ENCODE results near the gene EIF4G3.
"Not testable (repeated sequence)": the region's sequence is repeated elsewhere in the genome, so short reads cannot be mapped to it uniquely, and the experiment has no call there.

EIF4G3 gene

DNA sequence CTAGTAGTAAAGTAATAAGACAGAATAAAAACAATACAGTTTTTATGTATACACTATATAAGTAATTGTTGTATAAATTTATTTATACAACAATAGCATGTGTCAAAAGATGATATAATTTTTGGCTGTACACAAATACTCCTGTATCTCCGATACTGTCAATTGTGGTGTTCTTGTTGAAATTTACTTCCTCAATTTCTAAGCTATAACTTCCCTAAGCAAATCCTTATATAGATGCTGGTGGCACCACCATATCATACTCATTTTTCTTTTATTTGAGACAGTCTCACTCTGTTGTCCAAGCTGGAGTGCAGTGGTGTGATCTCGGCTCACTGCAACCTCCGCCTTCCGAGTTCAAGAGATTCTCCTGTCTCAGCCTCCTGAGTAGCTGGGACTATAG, 248.6 kb downstream of the EIF4G3 start:
- DNase-seq = no peak

DNA sequence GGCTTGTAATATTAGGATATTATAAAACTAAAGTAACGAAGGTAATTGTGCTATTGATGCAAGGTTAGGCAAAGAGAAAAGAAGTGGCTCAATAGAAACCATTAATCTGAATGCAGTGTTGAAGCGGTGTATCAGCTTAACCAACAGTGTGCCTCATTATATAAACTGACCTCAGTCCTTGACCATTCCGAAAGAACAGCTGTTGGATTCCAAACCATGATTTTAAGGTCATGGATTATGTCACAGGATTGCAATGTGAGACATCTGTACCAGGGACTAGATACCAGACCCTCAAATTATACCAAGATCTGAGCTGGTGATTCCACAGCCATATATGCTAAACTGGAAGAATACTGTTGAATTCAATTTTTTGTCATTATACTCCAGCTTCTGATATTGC, 255.4 kb downstream of the EIF4G3 start:
- DNase-seq = no peak

DNA sequence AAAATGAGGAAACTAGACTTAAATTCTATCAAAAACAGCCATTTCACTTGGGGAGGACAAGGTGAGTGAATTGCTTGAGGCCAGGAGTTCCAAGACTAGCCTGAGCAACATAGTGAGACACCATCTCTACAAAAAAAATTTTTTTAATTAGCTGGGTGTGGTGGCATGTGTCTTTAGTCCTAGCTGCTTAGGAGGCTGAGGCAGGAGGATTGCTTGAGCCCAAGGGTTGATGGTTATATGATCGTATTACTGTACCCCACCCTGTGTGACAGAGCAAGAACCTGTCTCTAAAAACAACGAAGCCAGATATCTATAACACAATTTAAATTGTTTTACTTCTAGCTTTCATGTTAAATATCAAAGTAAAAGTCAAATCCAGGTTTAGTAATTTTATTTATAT, 263.5 kb downstream of the EIF4G3 start:
- DNase-seq = no peak

DNA sequence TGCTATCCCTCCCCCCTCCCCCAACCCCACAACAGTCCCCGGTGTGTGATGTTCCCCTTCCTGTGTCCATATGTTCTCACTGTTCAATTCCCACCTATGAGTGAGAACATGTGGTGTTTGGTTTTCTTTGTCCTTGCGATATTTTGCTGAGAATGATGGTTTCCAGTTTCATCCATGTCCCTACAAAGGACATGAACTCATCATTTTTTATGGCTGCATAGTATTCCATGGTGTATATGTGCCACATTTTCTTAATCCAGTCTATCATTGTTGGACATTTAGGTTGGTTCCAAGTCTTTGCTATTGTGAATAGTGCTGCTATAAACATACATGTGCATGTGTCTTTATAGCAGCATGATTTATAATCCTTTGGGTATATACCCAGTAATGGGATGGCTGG, 269.2 kb downstream of the EIF4G3 start:
- DNase-seq = not testable (repeated sequence)

DNA sequence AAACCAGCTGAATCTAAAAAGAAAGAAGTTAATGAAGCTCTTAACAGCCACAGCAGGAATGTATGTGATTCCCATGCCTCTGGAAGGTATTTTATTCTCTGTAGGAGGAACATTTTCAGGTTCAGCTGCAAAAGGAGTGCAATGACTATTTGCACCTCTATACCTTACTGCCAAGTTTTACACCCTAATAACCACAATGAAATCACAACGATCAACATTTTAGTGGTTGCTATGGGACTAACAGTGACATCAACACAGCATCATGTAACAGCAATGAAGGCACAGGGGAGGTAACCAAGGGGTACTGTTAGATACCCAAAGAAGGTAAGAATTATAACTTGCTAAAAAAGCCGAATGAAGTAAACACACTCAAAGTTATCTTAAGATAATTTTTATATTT, 273.3 kb downstream of the EIF4G3 start:
- no peak for DNase-seq

DNA sequence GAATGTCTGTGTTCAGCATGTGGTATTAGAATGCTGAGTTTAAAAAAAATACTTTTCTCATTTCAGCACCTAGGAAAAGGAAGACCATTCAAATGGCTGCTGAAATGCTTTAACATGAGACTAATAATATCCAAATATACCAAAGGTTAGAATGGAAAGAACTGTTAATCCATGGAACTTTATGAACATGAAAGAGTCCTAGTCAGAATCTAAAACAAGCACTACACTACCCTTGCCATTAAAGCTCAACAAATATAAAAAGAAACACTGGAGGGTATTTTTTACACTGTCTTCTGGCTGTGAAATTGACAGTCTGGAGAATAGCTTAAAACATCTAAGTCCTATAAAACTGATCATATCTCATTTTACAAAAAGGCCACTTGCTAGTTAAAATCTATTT, 276.6 kb downstream of the EIF4G3 start:
- no peak for DNase-seq

DNA sequence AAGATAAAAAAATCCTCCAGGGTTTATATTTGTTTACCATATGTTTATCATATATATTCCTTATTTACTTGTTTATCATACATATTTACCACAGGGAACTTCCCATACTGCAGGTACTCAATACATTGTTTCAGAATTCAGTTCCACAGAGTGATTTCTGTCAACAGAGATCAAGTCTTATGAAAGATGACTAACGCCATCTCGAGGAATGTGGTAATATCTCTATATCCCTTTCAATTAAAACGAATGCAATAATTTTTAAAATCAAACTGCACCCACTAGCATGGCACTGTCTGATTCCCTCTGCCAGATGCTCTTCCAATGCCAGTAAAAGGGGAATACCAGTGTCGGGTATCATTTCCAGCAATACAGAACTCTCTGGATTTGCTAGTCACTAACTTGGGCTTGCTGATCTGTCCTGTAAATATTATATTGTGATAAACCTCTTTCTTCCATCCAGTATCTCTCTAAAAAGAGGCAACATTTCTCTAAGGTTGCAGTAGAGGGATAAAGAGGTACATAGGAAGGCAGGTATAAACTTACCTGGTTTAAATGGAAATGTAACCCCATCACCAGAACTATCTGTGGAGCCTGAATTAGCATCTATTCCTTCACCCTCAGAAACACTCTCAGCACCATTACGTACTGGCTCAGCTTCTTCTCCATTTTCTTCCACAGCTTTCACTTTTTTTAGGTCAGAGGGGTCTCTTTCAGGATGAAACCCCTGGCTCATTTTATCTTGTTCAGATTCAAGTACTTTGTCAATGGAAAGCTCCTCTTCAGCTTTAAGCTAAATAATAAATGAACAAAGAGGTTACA, 277.3 kb downstream of the EIF4G3 start:
- DNase-seq = no peak

DNA sequence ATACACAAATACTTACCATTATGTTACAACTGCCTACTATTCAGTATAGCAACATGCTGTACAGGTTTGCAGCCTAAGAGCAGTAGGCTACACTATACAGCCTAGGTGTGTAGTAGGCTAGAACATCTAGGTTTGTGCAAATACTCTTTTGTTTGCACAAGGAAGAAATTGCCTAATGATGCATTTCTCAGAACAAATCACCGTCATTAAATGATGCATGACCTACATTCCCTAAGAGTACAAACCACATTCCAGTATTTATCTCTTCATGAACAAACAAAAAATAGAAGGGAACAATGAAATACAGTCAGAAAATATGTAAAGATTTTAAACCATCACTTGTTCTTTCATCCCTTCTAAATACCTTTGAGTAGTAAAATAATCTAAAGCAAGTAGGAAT, 279.9 kb downstream of the EIF4G3 start:
- DNase-seq = no peak

DNA sequence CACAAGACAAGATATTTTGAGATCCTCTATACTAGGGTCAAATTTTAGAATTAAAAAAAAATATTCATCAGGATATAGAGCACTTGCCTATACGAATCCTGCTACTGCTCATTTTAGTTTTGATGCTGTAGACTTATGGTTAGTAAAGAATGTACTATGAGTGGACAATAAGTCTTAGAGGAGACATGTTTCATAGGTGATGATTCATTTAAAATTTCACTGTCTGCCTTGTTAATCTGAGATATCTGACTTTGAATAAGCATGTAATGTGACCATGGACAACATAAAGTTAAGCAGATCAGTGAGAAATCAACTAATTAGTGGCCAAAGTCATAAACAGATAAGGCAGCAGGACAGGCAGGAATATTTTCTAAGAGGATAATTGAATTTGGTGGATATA, 282.8 kb downstream of the EIF4G3 start:
- DNase-seq = no peak

DNA sequence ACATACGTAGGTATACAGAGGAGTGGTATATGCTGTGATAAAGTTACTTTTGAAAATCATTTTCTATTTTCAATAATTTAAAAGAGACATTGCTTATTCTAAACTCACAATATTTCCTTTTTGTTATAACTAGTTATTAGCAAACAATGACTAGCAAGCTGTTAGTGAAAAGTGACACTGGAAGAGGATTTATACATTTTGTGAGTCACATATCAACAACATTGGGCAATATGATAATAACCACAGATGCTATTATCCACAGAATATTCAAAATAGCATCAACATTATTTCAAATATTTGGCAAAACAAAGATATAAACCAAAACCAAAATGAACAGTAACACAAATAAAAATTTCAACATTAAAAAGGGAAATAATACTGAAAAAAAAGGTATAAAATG, 285.6 kb downstream of the EIF4G3 start:
- no peak for DNase-seq

DNA sequence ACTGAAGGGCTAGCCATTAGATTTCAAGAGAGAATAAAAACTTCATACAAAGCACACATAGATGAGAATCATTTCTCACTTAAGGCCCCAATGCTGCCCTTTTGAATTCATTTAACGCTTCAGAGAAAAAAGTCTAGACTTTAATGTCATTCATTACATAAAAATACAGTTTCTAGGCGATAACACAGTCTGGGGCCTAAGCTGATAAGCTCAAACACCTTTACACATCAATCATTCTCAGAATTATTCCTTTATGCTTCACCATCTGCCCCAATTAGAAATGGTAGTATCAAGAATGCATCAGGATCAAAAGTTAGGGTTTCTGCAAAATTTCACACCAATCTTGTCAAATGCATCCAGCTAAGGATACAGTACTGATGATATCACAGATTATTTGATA, 289.5 kb downstream of the EIF4G3 start:
- DNase-seq = no peak

DNA sequence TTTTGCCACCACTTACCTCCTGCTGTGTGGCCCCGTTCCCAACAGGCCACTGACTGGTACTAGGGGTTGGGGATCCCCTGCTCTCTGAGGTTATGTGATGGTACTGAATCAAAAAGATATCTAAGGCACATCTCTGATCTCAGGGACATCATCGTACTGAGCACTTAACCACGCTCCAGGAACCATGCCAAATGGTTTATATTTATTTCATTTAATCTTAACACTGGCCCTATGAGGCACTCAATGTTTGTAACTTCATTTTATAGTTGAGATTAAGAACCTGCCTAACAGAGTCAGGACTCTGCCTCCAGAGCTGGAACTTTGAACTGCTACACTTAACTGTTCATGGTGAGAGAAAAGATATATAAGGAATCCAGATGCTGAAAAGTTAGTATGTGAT, 291.6 kb downstream of the EIF4G3 start:
- DNase-seq = no peak

DNA sequence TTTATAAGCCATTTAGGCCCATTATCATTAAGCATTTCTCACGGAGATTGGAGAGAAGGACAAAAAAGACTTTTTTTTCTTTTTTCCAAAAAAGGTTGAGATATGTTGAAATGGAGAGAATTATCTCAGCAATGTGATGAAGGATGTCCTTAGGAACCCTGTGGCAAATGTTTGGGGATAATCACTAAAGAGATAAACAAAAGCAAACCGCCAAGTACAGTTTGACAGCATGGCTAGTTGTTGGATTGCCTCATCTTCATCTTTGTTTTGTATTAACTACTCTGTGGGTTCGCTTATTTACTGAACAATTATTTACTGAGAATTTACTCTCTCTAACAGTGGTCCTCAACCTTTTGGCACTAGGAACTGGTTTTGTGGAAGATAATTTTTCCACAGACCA, 292.2 kb downstream of the EIF4G3 start:
- no peak for DNase-seq

DNA sequence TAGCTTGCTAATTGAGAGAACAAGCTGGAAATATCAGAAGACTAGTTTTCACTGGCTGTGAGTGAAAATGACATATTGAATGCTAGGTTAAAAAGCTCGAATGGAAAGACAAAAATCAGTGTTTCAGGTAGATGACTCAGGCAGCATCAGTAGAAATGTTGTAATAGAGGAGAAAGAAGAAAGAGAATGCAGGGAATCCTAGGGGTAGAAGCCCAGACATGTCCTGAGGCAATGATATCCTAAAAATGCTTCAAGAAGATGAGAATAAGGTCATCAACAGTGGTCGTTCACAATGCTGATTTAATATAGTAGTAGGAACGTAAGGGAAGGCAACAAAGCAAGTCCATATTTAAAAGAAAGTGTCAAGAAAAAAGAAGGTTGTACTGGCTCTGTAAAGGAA, 292.9 kb downstream of the EIF4G3 start:
- DNase-seq = no peak

DNA sequence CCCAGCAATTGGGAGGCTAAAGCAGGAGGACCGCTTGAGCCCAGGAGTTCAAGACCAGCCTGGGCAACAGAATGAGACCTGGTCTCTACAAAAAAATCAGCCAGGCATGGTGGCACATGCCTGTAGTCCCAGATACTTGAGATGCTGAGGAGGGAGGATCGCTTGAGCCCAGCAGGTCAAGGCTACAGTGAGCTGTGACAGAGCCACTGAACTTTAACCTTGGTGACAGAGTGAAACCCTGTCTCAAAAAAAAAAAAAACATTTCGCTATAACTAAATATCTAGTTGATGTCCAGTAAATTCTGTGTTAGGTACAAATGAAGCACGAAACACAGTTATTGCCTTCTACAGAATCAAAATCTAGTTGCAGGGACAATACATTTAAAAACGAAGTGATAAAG, 293.9 kb downstream of the EIF4G3 start:
- no peak for DNase-seq

DNA sequence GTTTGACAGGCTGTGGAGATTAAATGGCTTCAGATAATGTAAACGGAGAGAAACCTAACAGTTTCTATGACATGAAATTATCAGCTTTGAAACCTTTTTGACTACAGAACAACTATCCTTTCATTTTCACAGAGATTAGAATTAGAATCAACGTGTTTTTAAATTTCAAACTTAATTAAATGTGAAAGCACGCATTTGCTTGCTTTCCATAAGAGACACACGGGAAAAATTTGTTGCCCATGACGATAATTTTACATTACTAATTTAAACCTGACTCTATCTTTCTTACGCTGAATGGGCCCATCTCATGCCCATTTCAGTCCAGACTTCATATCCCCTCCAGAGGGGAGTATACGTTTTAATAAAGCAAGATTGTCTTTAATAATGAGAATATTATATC, 297.9 kb downstream of the EIF4G3 start:
- DNase-seq = no peak

DNA sequence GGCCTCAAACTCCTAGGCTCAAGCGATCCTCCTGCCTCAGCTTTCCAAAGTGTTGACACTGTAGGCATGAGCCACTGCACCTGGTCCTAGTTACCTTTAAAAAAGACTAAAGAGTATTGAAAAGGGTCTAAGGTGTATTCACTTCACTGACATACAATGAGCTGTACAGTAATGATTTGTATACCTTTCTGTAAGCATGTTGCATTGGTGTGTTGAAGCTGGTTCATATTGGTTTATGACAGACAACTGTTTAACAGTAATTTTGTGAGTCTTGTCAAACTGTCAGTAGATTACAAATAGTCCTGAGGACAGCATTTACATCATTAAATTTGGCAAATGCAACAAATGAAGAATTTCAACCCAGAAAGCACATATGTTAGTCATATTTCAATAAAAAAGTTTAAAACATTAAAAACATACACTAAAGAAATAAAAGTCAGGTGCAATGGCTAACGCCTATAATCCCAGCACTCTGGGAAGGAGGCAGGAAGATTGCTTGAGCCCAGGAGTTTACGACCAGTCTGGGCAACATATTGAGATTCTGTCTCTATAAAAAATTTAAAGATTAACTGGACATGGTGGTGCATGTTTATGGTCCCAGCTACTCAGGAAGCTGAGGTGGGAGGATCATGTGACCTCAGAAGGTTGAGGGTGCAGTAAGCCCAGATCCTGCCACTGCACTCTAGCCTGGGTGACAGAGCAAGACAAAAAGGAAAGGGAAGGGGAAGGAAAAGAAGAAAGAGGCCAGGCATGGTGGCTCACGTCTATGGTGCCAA, 301.3 kb downstream of the EIF4G3 start:
- no peak for DNase-seq

DNA sequence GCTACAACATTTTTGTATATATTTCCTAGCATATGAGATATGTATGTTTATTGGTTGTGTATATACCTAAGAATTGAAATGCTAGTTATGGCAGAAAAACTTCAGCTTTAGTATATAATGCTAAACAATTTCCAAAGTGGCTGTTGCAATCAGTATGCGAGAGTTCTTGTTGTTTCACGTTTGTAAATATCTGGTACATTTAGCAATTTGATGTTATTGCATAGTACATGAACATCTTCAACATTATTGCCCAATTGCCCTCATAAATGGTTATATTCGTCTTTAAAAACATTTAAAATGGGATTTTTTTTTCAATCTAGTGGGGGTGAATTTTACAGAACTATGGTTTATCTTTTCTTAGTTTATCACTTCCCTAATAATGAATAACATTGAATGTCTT, 303.4 kb downstream of the EIF4G3 start:
- DNase-seq = no peak

DNA sequence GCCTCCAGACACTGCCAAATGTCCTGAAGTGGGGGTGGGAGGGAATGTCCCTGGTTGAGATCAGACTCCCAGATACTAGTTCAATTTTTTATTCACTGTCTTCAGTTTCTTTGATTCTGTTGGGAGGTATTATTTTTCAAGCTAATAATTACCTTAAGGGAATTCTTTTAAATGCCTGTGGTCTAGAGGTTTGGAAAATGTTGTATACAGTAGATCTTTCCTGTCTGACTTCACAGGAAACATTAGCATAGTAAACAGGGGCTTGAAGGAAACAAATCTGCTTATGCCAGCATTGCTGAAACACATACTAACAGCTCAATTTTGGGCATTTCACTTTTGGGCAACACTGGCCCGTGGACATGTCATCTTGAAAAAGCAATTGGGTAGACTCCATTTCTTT, 305.3 kb downstream of the EIF4G3 start:
- DNase-seq = no peak

DNA sequence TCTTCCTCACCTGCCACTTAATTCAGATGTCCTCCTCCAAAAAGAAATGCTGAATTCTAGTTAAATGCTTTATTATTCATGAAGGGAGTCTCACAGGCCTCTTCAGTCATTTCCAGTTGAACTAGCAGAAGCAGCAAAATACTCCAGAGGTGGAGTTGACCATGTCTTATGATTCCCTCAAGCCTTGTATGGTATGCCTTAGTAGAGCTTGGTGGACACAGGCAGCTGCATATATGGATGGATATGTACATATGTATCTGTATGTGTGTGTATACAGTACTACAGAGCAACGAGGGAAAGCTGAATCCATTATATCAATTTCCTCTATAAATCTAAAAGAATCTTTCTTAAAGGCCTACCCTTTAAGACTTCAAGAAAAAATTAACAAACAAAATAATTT, 306.0 kb downstream of the EIF4G3 start:
- no peak for DNase-seq

DNA sequence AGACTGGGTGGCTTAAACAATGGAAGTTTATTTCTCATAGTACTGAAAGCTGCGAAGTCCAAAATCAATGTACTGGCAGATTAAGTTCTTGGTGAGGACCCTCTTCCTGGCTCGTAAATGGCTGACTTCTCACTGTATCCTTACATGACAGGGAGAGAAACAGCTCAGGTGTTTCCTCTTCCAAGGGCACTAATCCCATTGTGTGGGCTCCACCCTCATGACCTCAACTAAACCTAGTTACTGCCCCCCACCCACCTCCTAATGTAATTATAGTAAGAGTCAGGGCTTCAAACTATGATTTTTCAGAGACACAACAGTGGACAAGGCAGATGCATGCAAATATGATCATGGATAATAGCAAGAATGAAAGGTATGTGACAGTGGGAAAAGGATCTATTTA, 308.4 kb downstream of the EIF4G3 start:
- no peak for DNase-seq

DNA sequence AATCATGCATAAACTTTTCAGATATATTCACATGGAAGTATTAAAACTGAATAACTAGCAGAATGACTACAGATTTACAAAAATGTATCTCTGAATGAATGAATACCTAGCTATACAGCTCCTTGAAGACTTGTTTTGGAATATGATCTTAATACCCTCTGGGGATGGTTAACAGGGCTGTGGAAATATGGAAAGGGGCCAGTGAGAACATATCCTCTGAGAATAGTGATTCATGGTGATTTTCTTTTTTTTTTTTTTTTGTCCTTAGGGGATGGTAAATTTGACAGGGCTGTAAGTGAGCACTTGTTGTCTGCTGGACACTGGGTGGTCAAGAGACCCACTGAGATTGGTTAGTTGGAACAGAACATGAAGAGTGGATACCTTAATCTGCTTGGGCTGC, 308.9 kb downstream of the EIF4G3 start:
- no peak for DNase-seq

DNA sequence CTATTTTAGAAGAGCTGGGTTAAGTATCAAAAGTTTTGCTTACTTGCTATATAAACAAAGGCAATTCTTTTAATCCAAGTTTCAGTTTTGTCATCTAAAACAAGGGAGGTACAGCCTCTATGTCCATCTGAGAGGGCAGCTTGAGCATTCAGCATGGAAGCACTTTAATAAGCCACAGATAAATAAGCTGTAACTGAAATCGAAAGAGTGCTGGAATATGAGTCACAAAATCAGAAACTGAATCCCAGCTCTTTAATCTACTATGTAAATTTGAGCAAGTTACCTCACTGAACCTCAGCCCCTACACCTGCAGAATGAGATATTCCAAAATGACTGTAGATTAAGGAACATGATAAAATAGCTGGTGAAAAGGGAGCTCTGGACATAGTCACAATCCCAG, 309.6 kb downstream of the EIF4G3 start:
- no peak for DNase-seq

DNA sequence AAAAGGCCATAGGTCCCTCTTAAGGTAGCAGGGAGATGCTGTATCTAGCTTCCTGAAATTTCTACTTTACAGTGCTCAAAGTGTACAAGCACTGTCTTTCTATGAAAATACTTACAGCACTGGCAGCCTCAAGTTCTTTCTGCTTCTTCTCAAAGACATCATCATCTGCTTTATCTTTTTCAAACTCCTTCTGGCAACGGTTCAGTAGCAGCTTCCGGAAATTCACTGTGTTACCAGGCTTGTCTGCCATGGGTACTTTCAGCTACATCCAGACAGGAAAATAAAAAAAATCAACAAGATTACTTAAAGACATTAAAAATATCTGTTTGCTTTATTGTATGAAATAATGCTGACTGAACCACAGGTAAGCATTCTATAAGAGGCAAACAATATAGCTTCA, 311.7 kb downstream of the EIF4G3 start:
- DNase-seq = no peak

DNA sequence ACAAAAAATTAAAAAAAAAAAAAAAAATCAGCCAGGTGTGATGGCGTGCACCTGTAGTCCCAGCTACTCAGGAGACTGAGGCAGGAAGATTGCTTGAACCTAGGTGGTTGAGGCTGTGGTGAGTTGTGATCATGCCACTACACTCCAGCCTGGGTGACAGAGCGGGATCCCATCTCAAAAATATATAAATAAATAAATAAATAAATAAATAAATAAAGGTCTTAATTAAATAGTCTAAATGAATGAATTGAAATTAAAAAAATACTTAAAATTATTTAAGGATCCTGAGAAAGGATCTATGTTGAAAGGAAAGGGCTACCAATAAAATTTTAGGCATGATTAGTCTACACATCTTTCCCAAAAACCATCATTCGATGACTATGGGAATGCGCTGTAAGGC, 322.2 kb downstream of the EIF4G3 start:
- no peak for DNase-seq

Data from NCI-H524 treated with DMSO at 0.1 percent for 48 hours (cell line).